Prostate gland (tissue), 2 donors: ENCODE measurements around the gene CHST1.

Source experiments
- CTCF ChIP-seq, 4 experiments: fragments of 200-600 bp in 2 of 4; fragments of 450-650 bp in 2 of 4; sonication (generic) in 2 of 4; IDR thresholded peaks; 1 replicate in 3 of 4; 2 replicates in 1 of 4; pipeline ENCODE4 v1.5.1; 2016 to 2019; ENCODE audit warnings: antibody characterized with exemption in 4 of 4, mild to moderate bottlenecking in 2 of 4, moderate library complexity in 2 of 4
- POLR2A ChIP-seq: fragments of 450-650 bp; IDR thresholded peaks from one replicate; pipeline ENCODE4 v1.6.1; 2016; ENCODE audit warnings: antibody characterized with exemption, mild to moderate bottlenecking
- POLR2AphosphoS5 ChIP-seq: sonication (generic); formaldehyde crosslinking; IDR thresholded peaks from one replicate; pipeline ENCODE4 v1.6.1; 2017; ENCODE audit warnings: antibody characterized with exemption

DNA sequence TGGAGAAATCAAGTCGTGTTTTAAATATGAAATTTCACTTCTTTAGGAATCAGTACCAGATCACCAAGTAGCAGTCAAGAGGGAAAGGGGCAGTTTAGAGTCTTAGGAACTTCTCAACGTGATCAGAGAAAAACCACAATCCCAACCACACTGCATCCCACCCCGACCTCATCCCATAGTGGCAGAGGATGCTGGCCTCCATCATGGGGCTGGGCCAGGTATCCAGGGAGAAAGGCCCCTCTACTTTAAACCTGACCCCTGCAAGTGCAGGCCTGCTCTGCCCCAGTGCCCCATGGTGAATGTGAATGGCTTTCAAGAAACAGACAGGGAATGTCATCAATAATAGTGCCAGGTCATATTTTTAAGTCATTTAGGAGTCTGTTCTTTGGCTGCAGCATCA, 12.1 kb downstream of the CHST1 start:
- TF ChIP-seq CTCF (IDR thresholded peaks at IDR 0.05) (no peak), POLR2AphosphoS5 (no peak), POLR2A (no peak)
